NCI-H524 (cell line): ENCODE data around the gene CDX1.

Experiments used
- DNase-seq, 2 experiments: peaks; one replicate each; lab custom pipeline; 2025; lab: John Stamatoyannopoulos, UW

The CDX1 gene

GRCh38 chr5:150183436-150183835 lies 16.9 kb downstream of the CDX1 start:
- DNase-seq = no peak

GRCh38 chr5:150184006-150184405 lies 17.4 kb downstream of the CDX1 start:
- no peak for DNase-seq

- DNase-seq = no peak
Observed at GRCh38 chr5:150184990-150185912, 18.7 kb downstream of the CDX1 start.

GRCh38 chr5:150186137-150186536 lies 19.6 kb downstream of the CDX1 start:
- DNase-seq = no peak

GRCh38 chr5:150186897-150187296 lies 20.3 kb downstream of the CDX1 start:
- DNase-seq = no peak

- DNase-seq = no peak
Observed at GRCh38 chr5:150188146-150188842, 21.7 kb downstream of the CDX1 start.

- DNase-seq = no peak
Observed at GRCh38 chr5:150189326-150189725, 22.7 kb downstream of the CDX1 start.

- DNase-seq = no peak
Observed at GRCh38 chr5:150189728-150190502, 23.3 kb downstream of the CDX1 start, which contains the start of gene SLC6A7. Gene SLC6A7 (plus strand): TSS chr5:150190062. CDS start chr5:150190328, 266 bp downstream.

- no peak for DNase-seq
Observed at GRCh38 chr5:150190503-150190979, 24.0 kb downstream of the CDX1 start.

GRCh38 chr5:150190987-150191386 lies 24.4 kb downstream of the CDX1 start:
- no peak for DNase-seq

- DNase-seq = peak; percentile 39 to 66
Observed at GRCh38 chr5:150192462-150192861, 25.9 kb downstream of the CDX1 start.

- DNase-seq = no peak
Observed at GRCh38 chr5:150195736-150196485, 29.3 kb downstream of the CDX1 start.

GRCh38 chr5:150196514-150196913 lies 29.9 kb downstream of the CDX1 start:
- no peak for DNase-seq

- DNase-seq = no peak
Observed at GRCh38 chr5:150196986-150197385, 30.4 kb downstream of the CDX1 start.

GRCh38 chr5:150197476-150197875 lies 30.9 kb downstream of the CDX1 start:
- no peak for DNase-seq

- no peak for DNase-seq
Observed at GRCh38 chr5:150202501-150202900, 35.9 kb downstream of the CDX1 start.

- DNase-seq = no peak
Observed at GRCh38 chr5:150203832-150204589, 37.4 kb downstream of the CDX1 start.

GRCh38 chr5:150204590-150204960 lies 38.0 kb downstream of the CDX1 start:
- no peak for DNase-seq

GRCh38 chr5:150206098-150206778 lies 39.7 kb downstream of the CDX1 start:
- no peak for DNase-seq

- DNase-seq = no peak
Observed at GRCh38 chr5:150206779-150207115, 40.2 kb downstream of the CDX1 start.
